Measurements from ENCODE around the gene MIAT. TPM values are rescaled to one million over a fixed set of nuclear protein-coding genes. Genes with fewer than 3 reads are reported as not detected.

The MIAT gene
- total and polyA plus RNA-seq, 9 of the 15 experiments (the other 6 are each of a cell fraction or from before 2014, with no cell fraction given), result 0.03 to 0.93 (median 0.34) TPM

DNA sequence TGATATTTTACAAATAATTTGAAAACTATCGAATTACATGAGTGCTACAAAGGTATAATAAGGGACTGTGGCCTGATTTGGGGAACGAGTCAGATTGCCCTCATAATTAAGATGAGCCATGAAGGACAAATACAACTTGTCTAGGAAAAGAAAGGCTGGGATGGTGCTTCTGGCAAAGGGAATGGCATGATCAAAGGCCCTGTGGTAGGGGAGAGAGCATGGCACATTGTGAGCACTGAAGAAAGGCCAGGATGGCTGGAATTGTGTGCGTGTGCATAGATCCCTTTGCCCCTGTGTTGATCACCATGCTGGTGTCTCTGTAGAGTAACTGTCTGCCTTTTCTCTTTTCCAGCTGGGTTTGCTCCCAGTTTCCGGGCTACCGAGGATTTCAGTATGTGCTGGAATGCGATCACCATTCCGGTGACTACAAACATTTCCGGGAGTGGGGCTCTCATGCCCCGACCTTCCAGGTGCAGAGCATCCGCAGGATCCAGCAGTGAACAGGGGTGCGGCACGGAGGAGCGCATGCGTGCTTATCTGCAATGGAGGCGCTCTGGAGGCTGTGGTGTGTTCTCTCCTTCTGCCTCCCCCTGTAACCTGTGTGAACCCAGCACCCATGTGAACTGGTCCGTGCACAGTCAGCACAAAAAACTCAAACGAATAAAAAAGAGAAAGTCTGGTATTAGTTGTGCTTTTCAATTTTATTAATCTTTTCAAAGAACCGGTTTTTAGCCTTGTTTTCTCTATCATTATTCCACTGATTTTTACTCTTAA lies 27.2 kb upstream of the MIAT start (continued):
- TF ChIP-seq, protein P1, sequence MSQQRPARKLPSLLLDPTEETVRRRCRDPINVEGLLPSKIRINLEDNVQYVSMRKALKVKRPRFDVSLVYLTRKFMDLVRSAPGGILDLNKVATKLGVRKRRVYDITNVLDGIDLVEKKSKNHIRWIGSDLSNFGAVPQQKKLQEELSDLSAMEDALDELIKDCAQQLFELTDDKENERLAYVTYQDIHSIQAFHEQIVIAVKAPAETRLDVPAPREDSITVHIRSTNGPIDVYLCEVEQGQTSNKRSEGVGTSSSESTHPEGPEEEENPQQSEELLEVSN (IDR thresholded peaks at IDR 0.05; ENCODE audit: borderline replicate concordance in 1 of 2, extremely low read depth in 1 of 2, insufficient read depth in 1 of 2, insufficient read length in 1 of 2, low read depth in 1 of 2, low read length in 1 of 2, poor library complexity in 1 of 2, severe bottlenecking in 1 of 2), result peak in 1 of 2 experiments; percentile 11
- TF ChIP-seq RBBP5 (IDR thresholded peaks at IDR 0.05; ENCODE audit: borderline replicate concordance, insufficient read depth, low read length, poor library complexity, severe bottlenecking) (no peak), MAFG (tag; conservative IDR thresholded peaks at IDR 0.05) (peak; percentile 70), NRF1 (conservative IDR thresholded peaks at IDR 0.05 in 1 of 2, IDR thresholded peaks at IDR 0.05 in 1 of 2) (peak; percentile 86 to 88), TSHZ1 (CRISPR knock-in tag; IDR thresholded peaks at IDR 0.05) (no peak), ZNF212 (CRISPR knock-in tag; IDR thresholded peaks at IDR 0.05) (no peak)
- TF ChIP-seq, protein P2, sequence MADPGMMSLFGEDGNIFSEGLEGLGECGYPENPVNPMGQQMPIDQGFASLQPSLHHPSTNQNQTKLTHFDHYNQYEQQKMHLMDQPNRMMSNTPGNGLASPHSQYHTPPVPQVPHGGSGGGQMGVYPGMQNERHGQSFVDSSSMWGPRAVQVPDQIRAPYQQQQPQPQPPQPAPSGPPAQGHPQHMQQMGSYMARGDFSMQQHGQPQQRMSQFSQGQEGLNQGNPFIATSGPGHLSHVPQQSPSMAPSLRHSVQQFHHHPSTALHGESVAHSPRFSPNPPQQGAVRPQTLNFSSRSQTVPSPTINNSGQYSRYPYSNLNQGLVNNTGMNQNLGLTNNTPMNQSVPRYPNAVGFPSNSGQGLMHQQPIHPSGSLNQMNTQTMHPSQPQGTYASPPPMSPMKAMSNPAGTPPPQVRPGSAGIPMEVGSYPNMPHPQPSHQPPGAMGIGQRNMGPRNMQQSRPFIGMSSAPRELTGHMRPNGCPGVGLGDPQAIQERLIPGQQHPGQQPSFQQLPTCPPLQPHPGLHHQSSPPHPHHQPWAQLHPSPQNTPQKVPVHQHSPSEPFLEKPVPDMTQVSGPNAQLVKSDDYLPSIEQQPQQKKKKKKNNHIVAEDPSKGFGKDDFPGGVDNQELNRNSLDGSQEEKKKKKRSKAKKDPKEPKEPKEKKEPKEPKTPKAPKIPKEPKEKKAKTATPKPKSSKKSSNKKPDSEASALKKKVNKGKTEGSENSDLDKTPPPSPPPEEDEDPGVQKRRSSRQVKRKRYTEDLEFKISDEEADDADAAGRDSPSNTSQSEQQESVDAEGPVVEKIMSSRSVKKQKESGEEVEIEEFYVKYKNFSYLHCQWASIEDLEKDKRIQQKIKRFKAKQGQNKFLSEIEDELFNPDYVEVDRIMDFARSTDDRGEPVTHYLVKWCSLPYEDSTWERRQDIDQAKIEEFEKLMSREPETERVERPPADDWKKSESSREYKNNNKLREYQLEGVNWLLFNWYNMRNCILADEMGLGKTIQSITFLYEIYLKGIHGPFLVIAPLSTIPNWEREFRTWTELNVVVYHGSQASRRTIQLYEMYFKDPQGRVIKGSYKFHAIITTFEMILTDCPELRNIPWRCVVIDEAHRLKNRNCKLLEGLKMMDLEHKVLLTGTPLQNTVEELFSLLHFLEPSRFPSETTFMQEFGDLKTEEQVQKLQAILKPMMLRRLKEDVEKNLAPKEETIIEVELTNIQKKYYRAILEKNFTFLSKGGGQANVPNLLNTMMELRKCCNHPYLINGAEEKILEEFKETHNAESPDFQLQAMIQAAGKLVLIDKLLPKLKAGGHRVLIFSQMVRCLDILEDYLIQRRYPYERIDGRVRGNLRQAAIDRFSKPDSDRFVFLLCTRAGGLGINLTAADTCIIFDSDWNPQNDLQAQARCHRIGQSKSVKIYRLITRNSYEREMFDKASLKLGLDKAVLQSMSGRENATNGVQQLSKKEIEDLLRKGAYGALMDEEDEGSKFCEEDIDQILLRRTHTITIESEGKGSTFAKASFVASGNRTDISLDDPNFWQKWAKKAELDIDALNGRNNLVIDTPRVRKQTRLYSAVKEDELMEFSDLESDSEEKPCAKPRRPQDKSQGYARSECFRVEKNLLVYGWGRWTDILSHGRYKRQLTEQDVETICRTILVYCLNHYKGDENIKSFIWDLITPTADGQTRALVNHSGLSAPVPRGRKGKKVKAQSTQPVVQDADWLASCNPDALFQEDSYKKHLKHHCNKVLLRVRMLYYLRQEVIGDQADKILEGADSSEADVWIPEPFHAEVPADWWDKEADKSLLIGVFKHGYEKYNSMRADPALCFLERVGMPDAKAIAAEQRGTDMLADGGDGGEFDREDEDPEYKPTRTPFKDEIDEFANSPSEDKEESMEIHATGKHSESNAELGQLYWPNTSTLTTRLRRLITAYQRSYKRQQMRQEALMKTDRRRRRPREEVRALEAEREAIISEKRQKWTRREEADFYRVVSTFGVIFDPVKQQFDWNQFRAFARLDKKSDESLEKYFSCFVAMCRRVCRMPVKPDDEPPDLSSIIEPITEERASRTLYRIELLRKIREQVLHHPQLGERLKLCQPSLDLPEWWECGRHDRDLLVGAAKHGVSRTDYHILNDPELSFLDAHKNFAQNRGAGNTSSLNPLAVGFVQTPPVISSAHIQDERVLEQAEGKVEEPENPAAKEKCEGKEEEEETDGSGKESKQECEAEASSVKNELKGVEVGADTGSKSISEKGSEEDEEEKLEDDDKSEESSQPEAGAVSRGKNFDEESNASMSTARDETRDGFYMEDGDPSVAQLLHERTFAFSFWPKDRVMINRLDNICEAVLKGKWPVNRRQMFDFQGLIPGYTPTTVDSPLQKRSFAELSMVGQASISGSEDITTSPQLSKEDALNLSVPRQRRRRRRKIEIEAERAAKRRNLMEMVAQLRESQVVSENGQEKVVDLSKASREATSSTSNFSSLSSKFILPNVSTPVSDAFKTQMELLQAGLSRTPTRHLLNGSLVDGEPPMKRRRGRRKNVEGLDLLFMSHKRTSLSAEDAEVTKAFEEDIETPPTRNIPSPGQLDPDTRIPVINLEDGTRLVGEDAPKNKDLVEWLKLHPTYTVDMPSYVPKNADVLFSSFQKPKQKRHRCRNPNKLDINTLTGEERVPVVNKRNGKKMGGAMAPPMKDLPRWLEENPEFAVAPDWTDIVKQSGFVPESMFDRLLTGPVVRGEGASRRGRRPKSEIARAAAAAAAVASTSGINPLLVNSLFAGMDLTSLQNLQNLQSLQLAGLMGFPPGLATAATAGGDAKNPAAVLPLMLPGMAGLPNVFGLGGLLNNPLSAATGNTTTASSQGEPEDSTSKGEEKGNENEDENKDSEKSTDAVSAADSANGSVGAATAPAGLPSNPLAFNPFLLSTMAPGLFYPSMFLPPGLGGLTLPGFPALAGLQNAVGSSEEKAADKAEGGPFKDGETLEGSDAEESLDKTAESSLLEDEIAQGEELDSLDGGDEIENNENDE (IDR thresholded peaks at IDR 0.05; ENCODE audit: low read depth, low read length), result no peak
